T-helper 22 cell (primary cell): Measurements from ENCODE around the gene LUZP1.
A peak's percentile ranks its signal among the peaks of the same experiment; 100 is the strongest.

Experiments used
- DNase-seq: peaks from one replicate; pipeline ENCODE4 v3.0.0-alpha.2; 2020; ENCODE audit warnings: low read depth

LUZP1 gene

GRCh38 chr1:23152966-23153684, 15.5 kb downstream of the LUZP1 start:
- DNase-seq = no peak

GRCh38 chr1:23150742-23151141, 17.9 kb downstream of the LUZP1 start:
- DNase-seq = no peak

- no peak for DNase-seq
These were observed 18.5 kb downstream of the LUZP1 start for GRCh38 chr1:23150125-23150524.

GRCh38 chr1:23149114-23149513, 19.5 kb downstream of the LUZP1 start:
- no peak for DNase-seq

GRCh38 chr1:23148084-23148483, 20.6 kb downstream of the LUZP1 start:
- no peak for DNase-seq

- DNase-seq = no peak
These were observed 27.6 kb downstream of the LUZP1 start for GRCh38 chr1:23140940-23141596.

- DNase-seq = no peak
These were observed 33.4 kb downstream of the LUZP1 start for GRCh38 chr1:23135268-23135667.

- DNase-seq = no peak
These were observed 34.6 kb downstream of the LUZP1 start for GRCh38 chr1:23134055-23134454.

GRCh38 chr1:23133587-23133986, 35.1 kb downstream of the LUZP1 start:
- DNase-seq = no peak

- DNase-seq = no peak
These were observed 36.6 kb downstream of the LUZP1 start for GRCh38 chr1:23132033-23132432.

GRCh38 chr1:23129846-23130245, 38.8 kb downstream of the LUZP1 start:
- DNase-seq = no peak

GRCh38 chr1:23126801-23127200, 41.9 kb downstream of the LUZP1 start:
- DNase-seq = no peak

GRCh38 chr1:23126200-23126599, 42.5 kb downstream of the LUZP1 start:
- no peak for DNase-seq

- no peak for DNase-seq
These were observed 43.2 kb downstream of the LUZP1 start for GRCh38 chr1:23125489-23125888.

GRCh38 chr1:23124259-23125026, 44.2 kb downstream of the LUZP1 start:
- no peak for DNase-seq

GRCh38 chr1:23123528-23123927, 45.1 kb downstream of the LUZP1 start:
- DNase-seq = no peak

GRCh38 chr1:23122796-23123195, 45.9 kb downstream of the LUZP1 start:
- DNase-seq = no peak

GRCh38 chr1:23122023-23122748, 46.5 kb downstream of the LUZP1 start:
- DNase-seq = no peak

- DNase-seq = no peak
These were observed 48.3 kb downstream of the LUZP1 start for GRCh38 chr1:23120383-23120782.

GRCh38 chr1:23118957-23119792, 49.5 kb downstream of the LUZP1 start:
- DNase-seq = peak; percentile 29

- DNase-seq = no peak
These were observed 50.2 kb downstream of the LUZP1 start for GRCh38 chr1:23118407-23118806.
